OCI-LY3 (cell line): ENCODE results near the gene CNTN5.

Experiments used
- EZH2phosphoT487 ChIP-seq: fragments of 200-600 bp; shearing (Covaris generic); IDR thresholded peaks from 2 replicates; pipeline ENCODE4 v1.6.1; 2018; ENCODE audit warnings: antibody characterized with exemption, mixed run types, low read depth
- TF ChIP-seq, protein P1 (sequence below): fragments of 200-600, 300-600 bp; sonication (generic); IDR thresholded peaks from 2 replicates; pipeline ENCODE4 v1.5.1; 2014; ENCODE audit warnings: antibody characterized with exemption, low read length, low read depth

- TF ChIP-seq, protein P1, sequence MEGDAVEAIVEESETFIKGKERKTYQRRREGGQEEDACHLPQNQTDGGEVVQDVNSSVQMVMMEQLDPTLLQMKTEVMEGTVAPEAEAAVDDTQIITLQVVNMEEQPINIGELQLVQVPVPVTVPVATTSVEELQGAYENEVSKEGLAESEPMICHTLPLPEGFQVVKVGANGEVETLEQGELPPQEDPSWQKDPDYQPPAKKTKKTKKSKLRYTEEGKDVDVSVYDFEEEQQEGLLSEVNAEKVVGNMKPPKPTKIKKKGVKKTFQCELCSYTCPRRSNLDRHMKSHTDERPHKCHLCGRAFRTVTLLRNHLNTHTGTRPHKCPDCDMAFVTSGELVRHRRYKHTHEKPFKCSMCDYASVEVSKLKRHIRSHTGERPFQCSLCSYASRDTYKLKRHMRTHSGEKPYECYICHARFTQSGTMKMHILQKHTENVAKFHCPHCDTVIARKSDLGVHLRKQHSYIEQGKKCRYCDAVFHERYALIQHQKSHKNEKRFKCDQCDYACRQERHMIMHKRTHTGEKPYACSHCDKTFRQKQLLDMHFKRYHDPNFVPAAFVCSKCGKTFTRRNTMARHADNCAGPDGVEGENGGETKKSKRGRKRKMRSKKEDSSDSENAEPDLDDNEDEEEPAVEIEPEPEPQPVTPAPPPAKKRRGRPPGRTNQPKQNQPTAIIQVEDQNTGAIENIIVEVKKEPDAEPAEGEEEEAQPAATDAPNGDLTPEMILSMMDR: no peak
- no peak for TF ChIP-seq EZH2phosphoT487
These were observed 370.5 kb downstream of the CNTN5 start for GRCh38 chr11:99391245-99391644.
